ENCODE results near the gene DYNC1I1. TPM values are rescaled to one million over a fixed set of nuclear protein-coding genes. Genes with fewer than 3 reads are reported as not detected.

DYNC1I1 gene
- polyA plus RNA-seq, 1 of the 3 experiments (the other 2 are of a cell fraction), result 0.05 TPM

DNA sequence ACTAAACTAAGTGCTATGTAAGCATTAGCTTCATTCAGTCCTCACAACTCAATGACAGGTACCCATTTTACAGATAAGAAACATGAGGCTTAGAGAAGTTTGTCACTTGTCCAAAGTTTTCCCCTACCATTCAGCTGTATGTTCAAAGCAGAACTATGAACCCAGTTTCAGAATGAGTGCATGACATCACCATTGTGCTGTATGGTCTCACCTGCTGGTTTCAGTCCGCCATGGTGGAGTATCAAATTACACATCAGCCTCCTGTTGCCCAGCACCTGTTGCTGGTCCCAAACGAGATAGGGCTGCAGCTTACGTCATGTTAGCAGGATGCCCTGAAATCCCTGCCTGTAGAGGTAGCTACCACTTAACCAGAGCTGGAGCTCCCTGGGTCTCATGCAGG is 95.0 kb downstream of the DYNC1I1 start:
- TF ChIP-seq FOXM1 (IDR thresholded peaks at IDR 0.05; ENCODE audit: low read depth) (no peak), NFIC (IDR thresholded peaks at IDR 0.05; ENCODE audit: borderline replicate concordance) (no peak), RFX5 (IDR thresholded peaks at IDR 0.05; ENCODE audit: low read length) (no peak), ELF1 (IDR thresholded peaks at IDR 0.05) (no peak), EZH2phosphoT487 (IDR thresholded peaks at IDR 0.05; ENCODE audit: borderline replicate concordance, low read depth) (no peak), REST (IDR thresholded peaks at IDR 0.05; ENCODE audit: low read depth, low read length) (no peak), MXI1 (IDR thresholded peaks at IDR 0.05; ENCODE audit: low read depth, low read length) (no peak), SIN3A (IDR thresholded peaks at IDR 0.05; ENCODE audit: borderline replicate concordance, low read depth, low read length) (no peak), TEAD4 (IDR thresholded peaks at IDR 0.05; ENCODE audit: borderline replicate concordance, insufficient read depth) (no peak), SMC3 (IDR thresholded peaks at IDR 0.05; ENCODE audit: low read depth, low read length) (no peak), FOSL2 (IDR thresholded peaks at IDR 0.05; ENCODE audit: borderline replicate concordance, low read depth) (no peak)
- TF ChIP-seq, protein P1, sequence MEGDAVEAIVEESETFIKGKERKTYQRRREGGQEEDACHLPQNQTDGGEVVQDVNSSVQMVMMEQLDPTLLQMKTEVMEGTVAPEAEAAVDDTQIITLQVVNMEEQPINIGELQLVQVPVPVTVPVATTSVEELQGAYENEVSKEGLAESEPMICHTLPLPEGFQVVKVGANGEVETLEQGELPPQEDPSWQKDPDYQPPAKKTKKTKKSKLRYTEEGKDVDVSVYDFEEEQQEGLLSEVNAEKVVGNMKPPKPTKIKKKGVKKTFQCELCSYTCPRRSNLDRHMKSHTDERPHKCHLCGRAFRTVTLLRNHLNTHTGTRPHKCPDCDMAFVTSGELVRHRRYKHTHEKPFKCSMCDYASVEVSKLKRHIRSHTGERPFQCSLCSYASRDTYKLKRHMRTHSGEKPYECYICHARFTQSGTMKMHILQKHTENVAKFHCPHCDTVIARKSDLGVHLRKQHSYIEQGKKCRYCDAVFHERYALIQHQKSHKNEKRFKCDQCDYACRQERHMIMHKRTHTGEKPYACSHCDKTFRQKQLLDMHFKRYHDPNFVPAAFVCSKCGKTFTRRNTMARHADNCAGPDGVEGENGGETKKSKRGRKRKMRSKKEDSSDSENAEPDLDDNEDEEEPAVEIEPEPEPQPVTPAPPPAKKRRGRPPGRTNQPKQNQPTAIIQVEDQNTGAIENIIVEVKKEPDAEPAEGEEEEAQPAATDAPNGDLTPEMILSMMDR (IDR thresholded peaks at IDR 0.05), result no peak
- TF ChIP-seq, protein P2, sequence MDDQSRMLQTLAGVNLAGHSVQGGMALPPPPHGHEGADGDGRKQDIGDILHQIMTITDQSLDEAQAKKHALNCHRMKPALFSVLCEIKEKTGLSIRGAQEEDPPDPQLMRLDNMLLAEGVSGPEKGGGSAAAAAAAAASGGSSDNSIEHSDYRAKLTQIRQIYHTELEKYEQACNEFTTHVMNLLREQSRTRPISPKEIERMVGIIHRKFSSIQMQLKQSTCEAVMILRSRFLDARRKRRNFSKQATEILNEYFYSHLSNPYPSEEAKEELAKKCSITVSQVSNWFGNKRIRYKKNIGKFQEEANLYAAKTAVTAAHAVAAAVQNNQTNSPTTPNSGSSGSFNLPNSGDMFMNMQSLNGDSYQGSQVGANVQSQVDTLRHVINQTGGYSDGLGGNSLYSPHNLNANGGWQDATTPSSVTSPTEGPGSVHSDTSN (IDR thresholded peaks at IDR 0.05), result no peak
- H3F3A ChIP-seq (replicated peaks; ENCODE audit: insufficient read depth), result no peaks in the 10 kb centered on the region
- no peaks in the 10 kb centered on the region for H3K36me3 ChIP-seq (replicated peaks in 1 of 2; ENCODE audit: control insufficient read depth in 1 of 2, insufficient read depth in 2 of 2, low read length in 1 of 2)
- ChIA-PET CTCF (interaction anchor here (1.2 to 6.2 kb wide), 3 partner anchors 10 to 144 kb away, joined by 3 to 57 read pairs (median 4); no protein-coding TSS in a partner anchor), POLR2A (no interaction called here)
- DNase-seq, result no peak
- no peak overlapping the region for H2AFZ ChIP-seq (ENCODE audit: low read depth)
- 39% methylated on average over 3 of the region's 3 CpGs for WGBS (ENCODE audit: low lambda C conversion rate)
- H3K9me2 ChIP-seq, result no peaks in the 10 kb centered on the region
- H3K4me1 ChIP-seq (ENCODE audit: control insufficient read depth in 1 of 2, insufficient read depth in 2 of 2, low read depth in 1 of 2, low read length in 1 of 2), result no peaks in the 10 kb centered on the region; a peak in 1 of 4 replicates
- no peaks in the 10 kb centered on the region for H3K27me3 ChIP-seq (ENCODE audit: insufficient read depth)
- no peaks in the 10 kb centered on the region for H3K79me2 ChIP-seq (ENCODE audit: insufficient read depth)
- no peak overlapping the region for H3K9ac ChIP-seq
- H3K27ac ChIP-seq (ENCODE audit: low read depth in 2 of 2, low read length in 1 of 2), result no peak overlapping the region
- H3K4me3 ChIP-seq (ENCODE audit: low read depth in 2 of 2, low read length in 1 of 2), result no peak overlapping the region
- no peaks in the 10 kb centered on the region for H3K9me3 ChIP-seq
- no peak overlapping the region for H3K4me2 ChIP-seq
- H4K20me1 ChIP-seq (ENCODE audit: insufficient read depth), result no peaks in the 10 kb centered on the region
